ENCODE results near the gene NEURL1B. TPM values are rescaled to one million over a fixed set of nuclear protein-coding genes. Genes with fewer than 3 reads are reported as not detected.
"Not testable (repeated sequence)": the region's sequence is repeated elsewhere in the genome, so short reads cannot be mapped to it uniquely, and the experiment has no call there.

Gene NEURL1B
- total RNA-seq, 6 experiments from 2014 or later = 2.0 to 8.6 (median 7.1) TPM

DNA sequence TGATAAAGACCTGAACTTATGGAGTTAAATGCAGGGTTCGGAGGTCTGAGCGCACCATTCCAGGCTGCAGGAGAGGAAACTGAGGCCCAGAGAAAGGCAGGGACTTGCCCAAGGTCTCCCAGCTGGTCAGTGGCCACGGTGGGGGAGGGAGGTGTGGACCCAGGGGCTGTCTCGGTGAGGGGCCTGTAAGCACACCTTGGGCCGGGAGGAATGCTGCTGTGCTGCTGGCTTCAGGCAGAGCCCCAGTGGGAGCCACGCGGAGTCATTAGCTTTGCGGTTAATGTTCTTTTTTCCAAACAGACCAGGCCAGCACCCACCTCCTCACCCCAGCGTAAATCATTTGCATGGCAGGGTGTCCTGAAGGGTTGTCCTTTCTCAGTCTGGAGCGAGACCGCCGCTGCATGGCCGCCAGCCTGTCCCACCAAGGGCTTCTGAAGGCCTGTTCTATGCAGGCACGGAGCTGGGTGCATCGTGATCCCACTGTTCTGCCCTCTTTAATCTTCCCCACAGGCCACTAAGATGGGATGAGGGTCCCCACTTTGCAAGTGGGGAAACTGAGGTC lies 35.9 kb downstream of the NEURL1B start:
- Mint-ChIP-seq H3K9me3 (no peaks in the 10 kb centered on the region), H3K27me3 (ENCODE audit: insufficient read depth) (peaks cover 2% of the 10 kb centered on the region), H3K4me1 (ENCODE audit: low read depth) (peaks cover 7% of the 10 kb centered on the region; the same call in 1 of the 2 replicates), H3K4me3 (no peak overlapping the region), H3K36me3 (ENCODE audit: low read depth) (no peaks in the 10 kb centered on the region; the same call in 1 of the 2 replicates), H3K27ac (no peak overlapping the region)
- TF ChIP-seq, protein P1, sequence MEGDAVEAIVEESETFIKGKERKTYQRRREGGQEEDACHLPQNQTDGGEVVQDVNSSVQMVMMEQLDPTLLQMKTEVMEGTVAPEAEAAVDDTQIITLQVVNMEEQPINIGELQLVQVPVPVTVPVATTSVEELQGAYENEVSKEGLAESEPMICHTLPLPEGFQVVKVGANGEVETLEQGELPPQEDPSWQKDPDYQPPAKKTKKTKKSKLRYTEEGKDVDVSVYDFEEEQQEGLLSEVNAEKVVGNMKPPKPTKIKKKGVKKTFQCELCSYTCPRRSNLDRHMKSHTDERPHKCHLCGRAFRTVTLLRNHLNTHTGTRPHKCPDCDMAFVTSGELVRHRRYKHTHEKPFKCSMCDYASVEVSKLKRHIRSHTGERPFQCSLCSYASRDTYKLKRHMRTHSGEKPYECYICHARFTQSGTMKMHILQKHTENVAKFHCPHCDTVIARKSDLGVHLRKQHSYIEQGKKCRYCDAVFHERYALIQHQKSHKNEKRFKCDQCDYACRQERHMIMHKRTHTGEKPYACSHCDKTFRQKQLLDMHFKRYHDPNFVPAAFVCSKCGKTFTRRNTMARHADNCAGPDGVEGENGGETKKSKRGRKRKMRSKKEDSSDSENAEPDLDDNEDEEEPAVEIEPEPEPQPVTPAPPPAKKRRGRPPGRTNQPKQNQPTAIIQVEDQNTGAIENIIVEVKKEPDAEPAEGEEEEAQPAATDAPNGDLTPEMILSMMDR (IDR thresholded peaks at IDR 0.05) = no peak
- no peak for DNase-seq

DNA sequence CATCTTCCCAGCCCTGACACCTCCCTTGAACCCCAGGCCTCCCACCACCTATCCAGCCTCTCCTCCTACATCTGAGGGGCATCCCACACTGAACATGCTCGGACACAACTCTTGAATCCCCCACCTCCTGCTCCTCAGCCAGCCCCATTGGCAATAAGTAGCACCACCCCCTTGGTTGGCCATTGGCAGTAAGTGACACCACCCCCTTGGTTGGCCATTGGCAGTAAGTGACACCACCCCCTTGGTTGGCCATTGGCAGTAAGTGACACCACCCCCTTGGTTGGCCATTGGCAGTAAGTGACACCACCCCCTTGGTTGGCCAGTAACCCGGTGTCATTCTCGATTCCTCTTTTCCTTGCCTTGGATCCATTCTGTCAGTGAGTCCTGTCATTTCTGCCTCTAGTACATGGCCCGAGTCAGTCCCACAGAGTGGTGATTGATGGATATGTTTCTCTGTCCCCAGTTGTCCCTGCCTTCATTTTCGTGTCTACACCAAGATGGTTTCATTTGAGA lies 37.4 kb downstream of the NEURL1B start:
- not testable (repeated sequence) for H3K27me3 Mint-ChIP-seq (ENCODE audit: insufficient read depth); H3K36me3 Mint-ChIP-seq (ENCODE audit: low read depth); H3K27ac Mint-ChIP-seq; H3K9me3 Mint-ChIP-seq; H3K4me3 Mint-ChIP-seq; DNase-seq; H3K4me1 Mint-ChIP-seq (ENCODE audit: low read depth)

DNA sequence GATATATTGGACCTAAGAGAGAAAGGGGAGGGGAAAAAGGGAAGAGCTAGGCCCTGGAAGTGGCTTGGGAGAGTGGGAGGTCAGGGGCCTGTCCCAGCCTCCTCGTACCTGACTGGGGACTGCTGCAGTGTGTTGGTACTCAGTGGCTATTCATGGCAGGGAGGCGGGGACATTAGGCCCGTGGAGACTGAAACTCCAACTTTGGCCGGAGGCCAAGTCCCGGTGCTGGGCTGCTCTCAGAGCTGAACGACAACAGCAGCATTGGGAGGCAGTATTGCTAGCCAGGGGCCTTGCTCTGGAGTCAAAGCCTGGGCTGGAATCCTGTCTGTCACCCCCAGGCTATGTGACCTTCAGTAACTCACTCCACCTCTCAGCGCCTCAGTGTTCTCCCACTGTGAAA lies 37.8 kb downstream of the NEURL1B start:
- Mint-ChIP-seq H3K4me3 (no peak overlapping the region), H3K27ac (no peak overlapping the region), H3K4me1 (ENCODE audit: low read depth) (no peaks in the 10 kb centered on the region), H3K27me3 (ENCODE audit: insufficient read depth) (peaks cover 6% of the 10 kb centered on the region), H3K9me3 (peaks cover 4% of the 10 kb centered on the region; the same call in 1 of the 2 replicates), H3K36me3 (ENCODE audit: low read depth) (peaks cover 7% of the 10 kb centered on the region)
- TF ChIP-seq, protein P1 (IDR thresholded peaks at IDR 0.05) = no peak
- DNase-seq = no peak

DNA sequence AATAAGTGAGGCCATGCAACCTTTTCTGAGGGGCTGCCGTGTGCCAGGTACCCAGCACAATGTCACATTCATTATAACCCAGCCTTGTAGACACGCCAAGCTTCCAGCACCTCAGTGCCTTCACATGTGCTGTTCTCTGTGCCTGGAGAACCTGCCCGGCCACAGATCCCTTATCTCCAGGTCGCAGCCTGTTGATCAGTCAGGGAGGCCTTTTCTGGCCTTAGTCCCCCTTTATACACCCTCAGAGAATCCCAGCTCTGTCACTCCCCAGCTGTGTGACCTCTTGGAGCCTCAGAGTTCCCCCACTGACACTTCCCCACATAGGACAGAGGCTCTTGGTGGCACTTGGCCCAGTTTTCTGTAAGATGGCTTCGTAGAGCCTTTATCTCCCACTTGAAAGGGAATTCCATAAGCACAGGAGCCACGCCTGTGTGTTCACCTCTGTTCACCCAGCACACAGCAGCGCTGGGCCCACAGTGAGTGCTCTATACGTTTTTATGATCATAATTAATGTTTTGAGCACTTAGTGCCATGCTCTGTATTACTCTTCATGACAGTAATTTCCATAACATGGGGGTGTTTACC lies 38.7 kb downstream of the NEURL1B start:
- Mint-ChIP-seq H3K27me3 (ENCODE audit: insufficient read depth) (peaks cover 6% of the 10 kb centered on the region; the same call in 1 of the 2 replicates), H3K4me1 (ENCODE audit: low read depth) (no peaks in the 10 kb centered on the region), H3K27ac (no peak overlapping the region), H3K9me3 (peaks cover 4% of the 10 kb centered on the region), H3K4me3 (no peak overlapping the region), H3K36me3 (ENCODE audit: low read depth) (peaks cover 7% of the 10 kb centered on the region)
- TF ChIP-seq, protein P1 (IDR thresholded peaks at IDR 0.05) = no peak
- no peak for DNase-seq

DNA sequence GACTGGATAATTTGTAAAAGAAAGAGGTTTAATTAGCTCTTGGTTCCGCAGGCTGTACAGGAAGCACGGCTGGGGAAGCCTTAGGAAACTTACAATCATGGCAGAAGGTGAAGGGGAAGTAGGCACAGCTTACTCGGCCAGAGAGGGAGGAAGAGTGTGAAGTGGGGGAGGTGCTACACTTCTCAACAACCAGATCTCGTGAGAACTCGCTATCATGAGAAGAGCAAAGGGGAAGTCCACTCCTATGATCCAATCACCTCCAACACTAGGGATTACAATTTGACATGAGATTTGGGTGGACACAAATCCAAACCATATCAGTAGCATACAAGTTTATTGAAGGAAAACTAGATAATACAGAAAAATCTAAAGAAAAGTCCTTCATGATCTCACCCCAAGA lies 39.9 kb downstream of the NEURL1B start:
- no peaks in the 10 kb centered on the region for H3K4me1 Mint-ChIP-seq (ENCODE audit: low read depth)
- TF ChIP-seq, protein P1 (IDR thresholded peaks at IDR 0.05) = no peak

DNA sequence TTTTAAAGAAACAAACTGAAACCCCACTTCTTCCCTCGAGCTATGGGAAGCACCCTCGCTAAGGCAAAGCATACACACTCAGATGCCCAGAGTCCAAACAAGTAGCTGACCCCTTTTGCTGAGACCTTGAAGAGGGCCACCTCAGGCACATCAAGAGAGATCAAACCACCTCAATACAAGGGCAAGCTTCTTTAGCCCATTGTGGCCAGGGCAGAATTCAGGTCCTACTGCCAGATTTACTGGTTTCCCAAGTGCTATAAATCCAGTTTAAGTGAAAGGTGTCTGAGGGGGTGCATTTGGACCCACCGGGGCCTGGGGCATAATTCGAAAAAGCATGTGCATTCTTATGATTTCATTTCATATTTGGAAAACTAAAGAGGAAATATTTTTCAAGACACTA lies 40.4 kb downstream of the NEURL1B start:
- DNase-seq = no peak
- peaks cover 7% of the 10 kb centered on the region for H3K36me3 Mint-ChIP-seq (ENCODE audit: low read depth)
- no peaks in the 10 kb centered on the region for H3K4me1 Mint-ChIP-seq (ENCODE audit: low read depth)
- TF ChIP-seq, protein P1 (IDR thresholded peaks at IDR 0.05) = no peak
- H3K4me3 Mint-ChIP-seq = no peak overlapping the region
- H3K27ac Mint-ChIP-seq = no peak overlapping the region
- H3K9me3 Mint-ChIP-seq = peaks cover 4% of the 10 kb centered on the region
- H3K27me3 Mint-ChIP-seq (ENCODE audit: insufficient read depth) = peaks cover 6% of the 10 kb centered on the region; the same call in 1 of the 2 replicates

More for the DNA sequence above, 39.9 kb downstream of the NEURL1B start:
- peaks cover 7% of the 10 kb centered on the region for H3K36me3 Mint-ChIP-seq (ENCODE audit: low read depth)
- H3K27ac Mint-ChIP-seq = no peak overlapping the region
- no peak overlapping the region for H3K4me3 Mint-ChIP-seq
- H3K27me3 Mint-ChIP-seq (ENCODE audit: insufficient read depth) = peaks cover 6% of the 10 kb centered on the region; the same call in 1 of the 2 replicates
- peaks cover 4% of the 10 kb centered on the region for H3K9me3 Mint-ChIP-seq
- DNase-seq = no peak
